ENCODE measurements around the gene SPTLC2. TPM values are rescaled to one million over a fixed set of nuclear protein-coding genes. Genes with fewer than 3 reads are reported as not detected.
A peak's percentile ranks its signal among the peaks of the same experiment; 100 is the strongest.

Gene SPTLC2
- total and polyA plus RNA-seq, 5 donors: 4.8 to 15.8 (median 11.8) TPM

DNA sequence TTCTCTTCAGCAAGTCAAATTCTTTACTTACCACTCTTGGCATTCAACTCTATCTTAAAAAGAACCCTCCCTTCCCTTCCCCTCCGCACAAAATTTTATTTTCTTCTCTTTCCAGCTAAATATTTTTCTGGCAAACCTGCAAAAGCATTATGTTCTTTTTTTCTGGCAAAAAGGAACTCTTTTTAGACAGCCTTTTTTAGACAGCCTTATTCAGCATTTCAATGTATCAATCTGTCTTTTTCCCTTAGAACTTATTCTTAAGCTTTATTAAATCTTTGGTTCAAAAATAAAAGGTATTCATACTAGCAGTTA lies 50.5 kb downstream of the SPTLC2 start:
- Histone ChIP-seq H3K4me1 (ENCODE audit: control insufficient read depth, insufficient read depth, low read length) (no peaks in the 10 kb centered on the region), H3K4me3 (ENCODE audit: low read length) (no peak overlapping the region), H3K27me3 (ENCODE audit: control insufficient read depth, insufficient read depth) (no peaks in the 10 kb centered on the region), H3K27ac (ENCODE audit: low read length) (no peak overlapping the region), H3K9me3 (ENCODE audit: control insufficient read depth, low read length) (no peaks in the 10 kb centered on the region)
- DNase-seq (no peak), ATAC-seq (no peak)
- intact Hi-C loops (cut with DNase I): no loop called here
- 47% methylated on average over 1 of the region's 1 CpG for WGBS

DNA sequence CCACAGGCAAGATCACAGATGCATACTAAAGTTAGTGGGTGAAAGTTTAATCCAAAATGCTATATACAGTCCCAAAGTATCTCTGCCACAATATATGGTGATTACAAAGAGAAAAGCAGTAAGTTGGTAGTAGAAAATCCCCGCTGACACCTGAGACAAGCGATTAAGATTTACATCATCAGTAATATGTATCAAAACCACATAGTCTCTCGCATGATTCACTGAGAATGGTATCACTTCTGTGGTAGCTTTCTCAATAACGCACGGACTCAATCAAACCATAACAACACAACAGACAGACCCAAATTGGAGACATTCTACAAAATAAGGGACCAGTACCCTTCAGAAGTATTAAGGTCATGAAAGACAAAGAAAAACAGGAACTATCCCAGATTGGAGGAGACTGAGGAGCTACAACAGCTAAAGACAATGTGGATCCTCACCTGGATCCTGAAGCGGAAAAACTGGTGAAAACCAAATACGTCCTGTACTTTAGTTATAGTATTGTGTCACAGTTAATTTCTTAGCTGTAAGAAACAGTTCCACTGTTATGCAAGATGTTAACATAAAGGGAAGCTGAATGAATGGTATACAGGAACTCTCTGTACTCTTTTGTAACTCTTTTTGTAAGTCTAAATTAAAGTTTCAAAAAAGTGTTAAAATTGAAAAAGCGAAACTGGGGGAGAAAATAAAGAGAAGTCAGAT lies 51.0 kb downstream of the SPTLC2 start:
- Histone ChIP-seq H3K27ac (ENCODE audit: low read length) (no peak overlapping the region), H3K9me3 (ENCODE audit: control insufficient read depth, low read length) (no peaks in the 10 kb centered on the region), H3K4me3 (ENCODE audit: low read length) (no peak overlapping the region), H3K4me1 (ENCODE audit: control insufficient read depth, insufficient read depth, low read length) (no peaks in the 10 kb centered on the region), H3K27me3 (ENCODE audit: control insufficient read depth, insufficient read depth) (no peaks in the 10 kb centered on the region)
- intact Hi-C loops (cut with DNase I): no loop called here
- 78% methylated on average over 8 of the region's 8 CpGs for WGBS
- DNase-seq (no peak), ATAC-seq (peak; percentile 33 to 49)

DNA sequence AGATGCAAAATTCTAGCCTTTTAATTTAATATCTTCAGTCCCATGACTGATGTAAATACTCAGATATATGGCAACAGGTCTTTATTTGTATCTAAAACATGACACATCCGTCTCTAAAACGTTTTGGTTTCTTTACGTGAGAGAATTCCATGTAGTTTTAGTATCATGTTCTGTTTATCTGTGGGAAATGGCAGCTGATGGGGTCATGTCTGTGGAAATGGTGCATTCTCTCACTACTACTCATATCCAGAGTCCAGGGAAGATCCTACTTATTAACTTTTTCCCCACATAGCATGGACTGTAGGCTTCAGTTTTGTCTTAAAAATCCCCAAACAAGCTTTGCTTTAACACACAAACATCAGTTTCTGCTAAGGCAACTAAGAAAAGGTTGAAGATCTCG lies 53.8 kb downstream of the SPTLC2 start:
- intact Hi-C loops (cut with DNase I): no loop called here
- DNase-seq (no peak), ATAC-seq (no peak)
- H3K4me3 ChIP-seq (ENCODE audit: low read length): no peak overlapping the region
- 85% methylated on average over 4 of the region's 4 CpGs for WGBS
- no peak overlapping the region for H3K27ac ChIP-seq (ENCODE audit: low read length)
- no peaks in the 10 kb centered on the region for H3K9me3 ChIP-seq (ENCODE audit: control insufficient read depth, low read length)
- no peaks in the 10 kb centered on the region for H3K27me3 ChIP-seq (ENCODE audit: control insufficient read depth, insufficient read depth)
- no peaks in the 10 kb centered on the region for H3K4me1 ChIP-seq (ENCODE audit: control insufficient read depth, insufficient read depth, low read length)

DNA sequence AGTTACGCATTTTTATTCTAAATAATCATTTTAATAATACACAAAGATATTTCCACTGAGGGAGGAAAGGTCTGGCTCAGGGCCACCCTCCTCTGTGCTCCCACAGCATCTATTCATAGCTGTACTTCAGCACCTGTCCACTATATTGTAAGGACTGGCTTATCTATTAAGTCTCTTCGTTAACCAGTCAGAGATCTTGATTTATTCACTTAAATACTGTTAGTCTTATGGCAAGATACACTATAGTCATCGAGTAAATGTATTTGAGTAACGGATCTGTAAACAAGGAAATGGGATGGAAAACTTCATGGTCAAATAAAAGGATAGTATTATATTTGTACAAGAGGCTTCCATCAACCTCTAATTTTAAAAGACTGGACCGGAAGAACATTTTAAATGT lies 54.6 kb downstream of the SPTLC2 start:
- Histone ChIP-seq H3K27me3 (ENCODE audit: control insufficient read depth, insufficient read depth) (no peaks in the 10 kb centered on the region), H3K9me3 (ENCODE audit: control insufficient read depth, low read length) (no peaks in the 10 kb centered on the region), H3K4me1 (ENCODE audit: control insufficient read depth, insufficient read depth, low read length) (no peaks in the 10 kb centered on the region), H3K4me3 (ENCODE audit: low read length) (no peak overlapping the region), H3K27ac (ENCODE audit: low read length) (no peak overlapping the region)
- no peak for DNase-seq
- no peak for ATAC-seq
- WGBS: 91% methylated on average over 5 of the region's 5 CpGs
- intact Hi-C loops (cut with DNase I): no loop called here

DNA sequence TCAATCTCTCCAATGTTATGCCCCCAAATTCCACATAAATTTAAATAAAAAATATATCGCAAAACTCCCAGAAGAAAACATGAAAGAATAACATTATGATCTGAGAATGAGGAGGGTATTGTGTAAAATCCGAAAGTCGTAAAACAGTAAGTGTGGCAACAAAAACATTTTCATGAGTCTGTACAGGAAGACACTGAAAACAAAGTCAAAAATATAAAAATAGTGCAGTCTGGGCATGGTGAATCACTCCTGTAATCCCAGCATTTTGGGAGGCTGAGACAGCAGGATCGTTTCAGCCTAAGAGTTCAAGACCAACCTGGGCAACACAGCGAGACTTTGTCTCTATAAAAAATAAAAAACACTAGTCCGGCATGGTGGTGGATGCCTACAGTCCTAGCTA lies 57.1 kb downstream of the SPTLC2 start:
- no peak for ATAC-seq
- 94% methylated on average over 6 of the region's 6 CpGs for WGBS
- intact Hi-C loops (cut with DNase I): no loop called here

DNA sequence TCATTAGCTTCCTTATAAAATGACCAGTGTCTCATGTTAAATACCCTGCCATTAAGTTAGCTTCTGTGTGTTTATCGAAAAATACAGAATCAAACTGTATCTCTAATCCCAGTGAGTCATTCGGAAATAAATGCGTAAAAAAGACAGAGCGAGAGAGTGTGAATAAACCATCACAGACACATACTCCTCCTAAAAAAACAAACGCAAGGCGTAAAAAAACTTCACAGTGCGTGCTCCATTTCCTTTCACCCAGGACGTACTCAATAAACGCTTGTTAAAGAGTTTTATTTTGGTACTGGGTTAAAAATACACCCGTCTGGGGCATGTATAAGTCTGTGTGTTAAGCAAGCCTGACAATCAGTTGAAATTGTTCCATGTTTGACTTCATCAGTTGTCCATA lies 59.0 kb downstream of the SPTLC2 start:
- Histone ChIP-seq H3K9me3 (ENCODE audit: control insufficient read depth, low read length) (no peaks in the 10 kb centered on the region), H3K27ac (ENCODE audit: low read length) (no peak overlapping the region), H3K4me3 (ENCODE audit: low read length) (no peak overlapping the region), H3K4me1 (ENCODE audit: control insufficient read depth, insufficient read depth, low read length) (no peaks in the 10 kb centered on the region), H3K27me3 (ENCODE audit: control insufficient read depth, insufficient read depth) (no peaks in the 10 kb centered on the region)
- ATAC-seq (no peak), DNase-seq (no peak)
- WGBS: 82% methylated on average over 10 of the region's 10 CpGs
- intact Hi-C loops (cut with DNase I): no loop called here

More for the DNA sequence above, 57.1 kb downstream of the SPTLC2 start:
- Histone ChIP-seq H3K27ac (ENCODE audit: low read length) (no peak overlapping the region), H3K4me3 (ENCODE audit: low read length) (no peak overlapping the region), H3K27me3 (ENCODE audit: control insufficient read depth, insufficient read depth) (no peaks in the 10 kb centered on the region), H3K4me1 (ENCODE audit: control insufficient read depth, insufficient read depth, low read length) (no peaks in the 10 kb centered on the region), H3K9me3 (ENCODE audit: control insufficient read depth, low read length) (no peaks in the 10 kb centered on the region)
- DNase-seq: no peak

DNA sequence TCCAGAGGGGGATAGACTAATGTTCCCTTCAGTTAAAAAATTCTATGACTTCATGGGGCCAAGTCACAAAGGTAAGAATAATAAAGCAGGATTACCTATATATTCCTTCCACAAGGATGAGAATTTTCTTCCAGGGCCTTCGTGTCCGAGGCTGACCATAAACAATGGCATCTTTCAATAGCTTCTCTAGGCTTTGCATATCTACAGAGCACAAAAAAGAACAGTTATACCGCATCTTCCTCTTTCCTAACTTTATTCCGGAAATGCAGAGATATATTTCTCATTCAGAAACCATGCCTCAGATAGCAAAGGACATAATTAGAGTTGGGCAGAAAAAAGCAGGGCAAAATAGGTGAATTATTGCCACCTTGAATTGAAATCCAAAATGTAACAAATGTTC lies 59.5 kb downstream of the SPTLC2 start:
- no peaks in the 10 kb centered on the region for H3K4me1 ChIP-seq (ENCODE audit: control insufficient read depth, insufficient read depth, low read length)
- no peak overlapping the region for H3K27ac ChIP-seq (ENCODE audit: low read length)

DNA sequence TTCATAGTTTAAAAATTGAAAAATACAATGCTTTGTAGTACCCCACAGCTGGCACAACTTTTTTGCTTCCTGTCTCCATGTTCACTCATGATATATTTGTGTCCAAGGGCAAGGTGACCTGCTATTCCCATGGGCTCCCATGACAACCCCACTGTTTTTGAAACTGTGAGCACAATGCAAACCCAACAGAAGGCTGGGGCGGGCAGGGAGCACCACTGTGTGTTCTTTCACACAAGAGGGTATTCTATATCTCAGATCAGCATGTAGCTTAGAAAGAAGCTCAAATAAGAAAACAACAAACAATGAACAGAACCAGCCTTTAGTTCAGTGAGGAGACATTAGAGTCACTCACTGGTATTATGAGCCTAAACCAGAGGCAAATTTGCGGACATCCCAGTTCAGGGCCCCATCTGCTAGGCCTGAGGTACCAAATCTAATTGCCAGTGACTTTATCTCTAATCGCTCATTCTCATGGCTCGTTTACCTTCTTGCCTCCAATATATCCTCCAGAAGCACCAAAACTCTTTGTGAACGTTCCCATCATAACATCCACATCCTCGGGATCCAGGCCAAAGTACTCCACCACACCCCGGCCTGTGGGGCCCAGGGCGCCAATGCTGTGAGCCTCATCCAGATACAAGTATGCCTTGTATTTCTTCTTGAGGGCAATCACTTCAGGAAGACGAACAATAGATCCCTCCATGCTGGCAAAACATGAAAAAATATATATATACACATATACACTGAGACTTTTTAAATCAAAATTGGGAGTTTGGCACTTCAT lies 61.4 kb downstream of the SPTLC2 start:
- H3K27ac ChIP-seq (ENCODE audit: low read length): no peak overlapping the region
- 68% methylated on average over 9 of the region's 9 CpGs for WGBS
- intact Hi-C loops (cut with DNase I): loop anchor here in 1 of 4 donors (5.0 kb wide), 1 partner anchor 253 kb away; no protein-coding TSS in a partner anchor
- peak; percentile 46 to 77 (median 66) for DNase-seq
- H3K4me3 ChIP-seq (ENCODE audit: low read length): no peak overlapping the region
- H3K4me1 ChIP-seq (ENCODE audit: control insufficient read depth, insufficient read depth, low read length): no peaks in the 10 kb centered on the region
- H3K9me3 ChIP-seq (ENCODE audit: control insufficient read depth, low read length): no peaks in the 10 kb centered on the region
- peak; percentile 68 to 94 for ATAC-seq
- no peaks in the 10 kb centered on the region for H3K27me3 ChIP-seq (ENCODE audit: control insufficient read depth, insufficient read depth)

More for the DNA sequence above, 59.5 kb downstream of the SPTLC2 start:
- Histone ChIP-seq H3K27me3 (ENCODE audit: control insufficient read depth, insufficient read depth) (no peaks in the 10 kb centered on the region), H3K4me3 (ENCODE audit: low read length) (no peak overlapping the region), H3K9me3 (ENCODE audit: control insufficient read depth, low read length) (no peaks in the 10 kb centered on the region)
- ATAC-seq (no peak), DNase-seq (no peak)
- WGBS: 77% methylated on average over 4 of the region's 4 CpGs
- intact Hi-C loops (cut with DNase I): no loop called here

DNA sequence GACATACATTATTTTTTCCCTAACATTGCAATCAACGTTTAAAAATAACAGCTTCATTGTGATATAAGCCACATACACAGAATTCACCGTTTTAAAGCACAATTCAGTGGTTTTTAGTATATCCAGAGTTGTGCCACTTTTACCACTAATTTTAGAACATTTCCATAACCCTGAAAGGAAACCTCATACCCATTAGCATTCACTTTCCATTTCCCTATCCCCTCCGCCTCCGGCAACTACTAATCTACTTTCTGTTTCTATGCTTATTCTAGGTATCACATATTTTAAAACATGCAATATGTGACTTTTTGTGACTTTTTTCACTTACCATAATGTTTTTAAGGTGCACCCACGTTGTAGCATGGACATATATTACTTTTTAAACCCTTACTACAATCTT lies 62.2 kb downstream of the SPTLC2 start:
- no peaks in the 10 kb centered on the region for H3K4me1 ChIP-seq (ENCODE audit: control insufficient read depth, insufficient read depth, low read length)
- ATAC-seq (peak; percentile 42 to 46), DNase-seq (no peak)
- 61% methylated on average over 5 of the region's 5 CpGs for WGBS
- H3K27me3 ChIP-seq (ENCODE audit: control insufficient read depth, insufficient read depth): no peaks in the 10 kb centered on the region
- no peak overlapping the region for H3K4me3 ChIP-seq (ENCODE audit: low read length)
- intact Hi-C loops (cut with DNase I): loop anchor here in 1 of 4 donors (5.0 kb wide), 1 partner anchor 252 kb away; no protein-coding TSS in a partner anchor
- H3K9me3 ChIP-seq (ENCODE audit: control insufficient read depth, low read length): no peaks in the 10 kb centered on the region
- H3K27ac ChIP-seq (ENCODE audit: low read length): no peak overlapping the region

DNA sequence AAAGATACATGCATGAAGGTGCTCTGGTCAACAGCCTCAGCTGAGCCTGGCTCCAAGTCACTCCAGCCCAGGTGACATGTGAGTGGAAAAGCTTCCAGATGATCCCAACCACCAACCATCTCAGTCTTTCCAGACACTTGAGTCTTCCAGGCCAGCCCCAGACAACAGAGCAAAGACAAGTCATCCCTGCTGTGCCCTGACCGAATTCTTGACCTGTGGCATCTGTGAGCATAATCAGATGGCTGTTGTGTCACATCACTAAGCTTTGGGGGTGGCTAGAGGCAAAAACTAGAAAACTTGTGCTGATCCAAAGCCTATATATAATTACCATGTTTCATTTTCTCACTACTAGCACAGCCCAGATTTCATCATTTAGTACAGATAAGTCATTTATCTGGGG lies 67.0 kb downstream of the SPTLC2 start:
- 82% methylated on average over 1 of the region's 1 CpG for WGBS
- no peaks in the 10 kb centered on the region for H3K4me1 ChIP-seq (ENCODE audit: control insufficient read depth, insufficient read depth, low read length)
- ATAC-seq (no peak), DNase-seq (no peak)
- no peaks in the 10 kb centered on the region for H3K9me3 ChIP-seq (ENCODE audit: control insufficient read depth, low read length)
- H3K27me3 ChIP-seq (ENCODE audit: control insufficient read depth, insufficient read depth): no peaks in the 10 kb centered on the region
- intact Hi-C loops (cut with DNase I): loop anchor here in 1 of 4 donors (10.0 kb wide), 1 partner anchor 95 kb away; the partner anchor contains the start of genes AHSA1 and VIPAS39
- H3K27ac ChIP-seq (ENCODE audit: low read length): no peak overlapping the region
- no peak overlapping the region for H3K4me3 ChIP-seq (ENCODE audit: low read length)

DNA sequence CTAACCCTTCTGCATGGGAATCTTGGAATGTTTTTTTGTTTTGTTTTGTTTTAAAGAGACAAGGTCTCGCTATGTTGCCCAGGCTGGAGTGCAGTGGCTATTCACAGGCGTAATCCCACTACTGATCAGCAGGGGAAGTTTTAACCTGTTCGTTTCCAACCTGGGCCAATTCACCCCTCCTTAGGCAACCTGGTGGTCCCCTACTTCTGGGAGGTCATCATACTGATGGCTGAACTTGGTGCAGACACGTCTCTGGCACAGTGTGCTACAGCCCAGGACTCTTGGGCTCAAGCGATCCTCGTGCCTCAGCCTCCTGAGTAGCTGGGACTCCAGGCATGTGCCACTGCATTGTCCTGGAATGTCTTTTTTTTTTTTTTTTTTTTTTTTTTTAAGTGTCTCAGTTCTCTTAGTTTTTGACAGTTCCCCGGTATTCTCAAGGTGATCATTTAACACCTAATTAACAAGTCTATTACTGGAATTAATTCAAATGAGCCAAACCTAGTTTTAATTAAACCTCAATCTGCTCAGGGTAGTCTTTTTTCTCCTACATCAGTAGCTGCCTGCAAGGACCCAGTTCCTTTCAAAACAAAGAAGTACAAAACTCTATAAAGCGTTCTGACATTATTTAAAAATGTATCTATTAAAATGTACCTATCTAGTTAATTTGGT lies 68.8 kb downstream of the SPTLC2 start:
- ATAC-seq (no peak), DNase-seq (no peak)
- 91% methylated on average over 8 of the region's 8 CpGs for WGBS
- H3K9me3 ChIP-seq (ENCODE audit: control insufficient read depth, low read length): no peaks in the 10 kb centered on the region
- intact Hi-C loops (cut with DNase I): loop anchor here in 1 of 4 donors (10.0 kb wide), 1 partner anchor 93 kb away; the partner anchor contains the start of genes AHSA1 and VIPAS39
- H3K27me3 ChIP-seq (ENCODE audit: control insufficient read depth, insufficient read depth): no peaks in the 10 kb centered on the region
- H3K27ac ChIP-seq (ENCODE audit: low read length): no peak overlapping the region
- H3K4me3 ChIP-seq (ENCODE audit: low read length): no peak overlapping the region
- H3K4me1 ChIP-seq (ENCODE audit: control insufficient read depth, insufficient read depth, low read length): no peaks in the 10 kb centered on the region
